Activated CD8-positive, alpha-beta memory T cell treated with anti-CD3 and anti-CD28 coated beads for 4 hours (primary cell): ENCODE results near the gene LTBP1.
"Not testable (repeated sequence)": the region's sequence is repeated elsewhere in the genome, so short reads cannot be mapped to it uniquely, and the experiment has no call there.

Experiments
- DNase-seq, 2 donors: peaks; one replicate each; pipeline ENCODE4 v3.0.0-alpha.2; 2020; ENCODE audit warnings: low read depth in 2 of 2

LTBP1 gene

GRCh38 chr2:33380001-33380609 is 433.4 kb downstream of the LTBP1 start:
- DNase-seq, result no peak

DNA sequence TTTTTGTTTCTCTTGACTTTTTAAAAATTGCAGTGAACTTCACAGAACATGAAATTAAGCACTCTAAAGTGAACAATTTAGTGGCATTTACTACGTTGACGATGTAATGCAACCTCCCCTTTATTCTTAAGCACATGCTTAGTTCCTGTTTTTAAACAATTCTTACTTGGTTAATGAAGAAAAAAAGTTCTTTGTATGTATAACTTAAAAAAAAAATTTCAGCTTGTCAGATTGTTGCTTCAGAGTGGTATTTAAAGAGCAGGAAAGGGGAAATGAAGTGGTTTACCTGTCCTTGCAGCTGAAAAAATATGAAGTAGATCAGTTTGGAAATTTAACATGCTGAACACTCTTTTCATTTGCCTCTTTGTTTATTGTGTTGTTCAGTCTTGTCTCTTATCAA is 434.0 kb downstream of the LTBP1 start:
- DNase-seq, result no peak

GRCh38 chr2:33381301-33381858 is 434.6 kb downstream of the LTBP1 start:
- no peak for DNase-seq

GRCh38 chr2:33383855-33384598 is 437.3 kb downstream of the LTBP1 start:
- DNase-seq, result no peak

- DNase-seq, result no peak
Measured at GRCh38 chr2:33384599-33384961, 437.8 kb downstream of the LTBP1 start.

DNA sequence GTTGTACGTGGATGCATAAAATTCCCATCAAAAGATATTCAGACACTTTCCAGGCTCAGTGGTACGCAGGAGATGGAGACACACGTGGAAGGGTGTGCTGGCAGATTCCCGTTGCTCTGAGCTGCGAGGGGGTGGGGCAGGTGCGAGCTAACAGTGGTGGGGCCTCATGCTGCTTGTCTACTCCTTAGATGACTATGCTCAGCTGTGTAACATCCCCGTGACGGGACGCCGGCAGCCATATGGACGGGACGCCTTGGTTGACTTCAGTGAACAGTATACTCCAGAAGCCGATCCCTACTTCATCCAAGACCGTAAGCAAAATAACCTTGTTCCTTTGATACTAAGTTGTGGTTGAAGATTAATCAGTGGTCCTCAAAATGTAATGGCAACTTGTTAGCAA is 442.2 kb downstream of the LTBP1 start:
- DNase-seq, result no peak

DNA sequence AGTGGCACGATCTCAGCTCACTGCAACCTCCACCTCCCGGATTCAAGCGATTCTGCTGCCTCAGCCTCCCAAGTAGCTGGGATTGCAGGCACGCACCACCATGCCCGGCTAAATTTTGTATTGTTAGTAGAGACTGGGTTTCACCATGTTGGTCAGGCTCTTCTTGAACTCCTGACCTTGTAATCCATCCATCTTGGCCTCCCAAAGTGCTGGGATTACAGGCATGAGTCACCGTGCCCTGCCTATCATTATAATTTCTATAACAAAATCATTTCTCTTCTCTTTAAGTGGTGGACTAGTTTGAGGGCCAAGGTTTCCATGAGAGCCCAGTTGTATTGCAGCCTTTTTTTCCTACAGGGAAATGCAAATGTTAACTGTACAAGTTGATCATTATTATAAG is 442.9 kb downstream of the LTBP1 start:
- not testable (repeated sequence) for DNase-seq

DNA sequence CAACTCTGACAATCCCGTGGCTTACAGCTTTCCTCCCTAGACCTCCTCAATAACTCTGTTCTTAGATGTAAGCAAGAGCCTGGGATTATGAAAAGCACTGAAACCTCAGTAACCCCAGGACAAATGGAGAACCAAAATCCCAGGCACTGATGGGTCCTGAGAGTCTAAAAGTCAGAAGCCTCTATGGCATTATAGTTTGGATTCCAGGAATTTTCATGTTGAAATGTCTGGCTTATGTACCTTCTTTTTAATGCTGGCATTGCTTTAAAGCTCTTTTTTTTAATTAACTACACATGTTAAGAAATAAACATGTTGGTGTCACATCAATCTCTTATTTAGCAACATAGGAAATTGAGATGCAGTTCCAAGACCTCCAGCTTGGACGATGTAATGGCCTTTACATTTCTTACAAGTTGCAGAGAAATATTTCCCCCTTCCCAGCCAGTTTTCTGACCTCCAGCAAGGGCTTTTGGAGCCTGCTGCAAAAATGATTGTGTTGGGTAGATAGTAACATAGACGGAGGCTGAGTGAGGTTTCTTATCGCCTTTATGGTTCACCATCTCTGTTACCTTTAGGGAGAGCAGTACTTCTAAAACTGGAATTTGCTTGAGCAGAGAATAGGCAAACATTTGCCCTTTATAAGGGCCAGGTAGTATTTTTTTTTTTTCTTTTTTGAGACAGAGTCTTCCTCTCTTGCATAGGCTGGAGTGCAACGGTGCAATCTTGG is 444.9 kb downstream of the LTBP1 start:
- DNase-seq, result no peak

DNA sequence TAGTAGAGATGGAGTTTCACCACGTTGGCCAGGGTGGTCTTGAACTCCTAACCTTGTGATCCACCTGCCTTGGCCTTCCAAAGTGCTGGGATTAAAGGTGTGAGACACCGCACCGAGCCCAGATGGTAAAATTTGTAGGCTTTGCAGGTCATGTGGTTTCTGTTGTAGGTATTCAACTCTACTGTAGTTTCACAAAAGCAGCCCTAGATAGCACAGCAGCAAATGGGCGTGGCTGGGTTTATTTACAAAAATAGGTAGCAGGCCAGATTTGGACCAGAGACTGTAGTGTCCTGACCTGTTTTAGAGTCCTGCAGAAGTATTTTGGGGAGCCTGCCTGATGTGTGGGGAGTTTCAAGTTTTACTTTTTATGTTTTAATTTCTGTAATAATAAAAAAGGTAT is 445.6 kb downstream of the LTBP1 start:
- no peak for DNase-seq

- DNase-seq, result no peak
Measured at GRCh38 chr2:33395034-33395433, 448.3 kb downstream of the LTBP1 start.

DNA sequence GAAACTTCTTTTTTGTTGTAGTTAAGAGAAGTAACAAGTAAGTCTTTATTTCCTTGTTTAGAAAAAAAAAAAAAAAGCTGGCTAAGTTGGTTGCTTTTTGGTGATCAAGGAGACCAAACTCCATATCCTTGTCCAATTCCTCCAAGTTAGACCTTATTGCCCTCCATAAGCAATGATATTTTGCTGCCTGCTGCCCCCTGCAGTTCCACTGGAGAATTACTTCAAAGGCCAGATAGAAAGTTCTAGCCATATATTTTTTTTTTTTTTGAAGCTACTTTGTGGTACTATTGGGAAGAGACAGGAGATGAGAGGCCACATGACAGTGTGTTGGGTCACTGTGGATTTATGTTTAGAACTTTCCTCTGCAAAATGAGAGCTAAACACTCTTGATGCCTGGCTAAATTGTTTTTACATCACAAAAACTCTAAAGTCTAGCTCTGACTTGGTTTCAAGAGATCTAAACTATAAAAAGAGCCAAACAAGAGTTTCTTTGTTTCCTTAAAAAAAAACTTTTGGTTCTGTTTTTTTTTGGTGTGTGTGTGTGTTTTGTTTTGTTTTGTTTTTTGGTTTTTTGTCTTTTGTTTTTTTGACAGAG is 449.0 kb downstream of the LTBP1 start:
- DNase-seq, result no peak

DNA sequence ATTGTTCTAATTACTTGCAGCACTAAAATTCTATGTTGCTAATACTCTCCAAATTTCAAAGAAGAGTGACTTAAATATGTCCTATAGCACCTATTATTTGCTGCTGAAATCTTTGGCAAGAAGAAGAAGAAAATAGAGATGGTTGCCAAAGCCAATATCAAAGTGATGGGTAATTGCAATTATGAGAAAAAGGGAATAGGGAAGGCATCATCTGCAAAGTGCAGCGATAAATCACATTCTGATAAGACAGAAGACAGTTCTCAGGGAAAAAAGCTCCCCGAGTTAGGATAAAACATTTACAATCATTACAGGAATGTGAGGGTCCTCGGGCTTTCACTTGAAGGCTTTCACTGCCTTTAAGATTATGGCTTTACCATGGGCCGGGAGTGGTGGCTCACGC is 457.6 kb downstream of the LTBP1 start:
- no peak for DNase-seq

- no peak for DNase-seq
Measured at GRCh38 chr2:33406622-33407021, 459.9 kb downstream of the LTBP1 start.

DNA sequence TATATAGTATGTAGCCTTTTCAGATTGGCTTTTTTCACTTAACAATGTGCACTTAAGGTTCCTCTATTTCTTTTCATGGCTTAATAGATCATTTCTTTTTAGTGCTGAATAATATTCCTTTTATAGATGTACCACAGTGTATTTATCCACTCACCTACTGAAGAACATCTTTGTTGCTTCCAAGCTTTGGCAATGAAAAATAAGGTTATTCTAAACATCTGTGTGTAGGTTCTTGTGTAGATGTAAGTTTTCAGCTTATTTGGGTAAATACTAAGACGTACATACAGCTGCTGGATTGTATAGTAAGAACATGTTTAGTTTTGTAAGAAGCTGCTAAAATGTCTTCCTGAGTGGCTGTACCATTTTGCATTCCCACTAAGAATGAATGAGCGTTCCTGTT is 461.4 kb downstream of the LTBP1 start:
- DNase-seq, result no peak

DNA sequence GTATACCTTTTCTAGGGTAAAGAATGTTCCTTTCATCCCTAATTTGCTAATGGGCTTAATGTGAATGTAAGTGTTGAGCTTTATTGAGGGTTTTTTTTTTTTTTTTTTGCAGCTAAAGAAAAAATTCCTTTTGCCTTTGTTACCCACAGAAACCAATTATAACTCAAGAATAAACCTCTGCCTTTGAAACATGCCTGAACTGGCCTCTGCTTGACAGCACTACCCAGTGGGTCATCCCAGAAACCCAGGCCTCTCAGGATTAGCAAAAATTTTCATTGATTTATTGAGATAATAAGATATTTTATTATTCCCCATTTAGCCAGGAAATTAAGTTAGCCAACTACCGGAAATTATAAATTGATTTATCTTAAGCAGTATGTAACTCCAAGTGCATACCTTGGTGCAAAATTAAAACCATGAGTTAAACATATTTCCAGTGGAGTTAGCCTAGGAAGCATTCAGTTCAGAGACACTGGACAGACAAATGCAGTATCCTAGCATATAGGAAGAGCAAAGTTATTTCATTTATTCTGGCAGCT is 462.7 kb downstream of the LTBP1 start:
- no peak for DNase-seq

DNA sequence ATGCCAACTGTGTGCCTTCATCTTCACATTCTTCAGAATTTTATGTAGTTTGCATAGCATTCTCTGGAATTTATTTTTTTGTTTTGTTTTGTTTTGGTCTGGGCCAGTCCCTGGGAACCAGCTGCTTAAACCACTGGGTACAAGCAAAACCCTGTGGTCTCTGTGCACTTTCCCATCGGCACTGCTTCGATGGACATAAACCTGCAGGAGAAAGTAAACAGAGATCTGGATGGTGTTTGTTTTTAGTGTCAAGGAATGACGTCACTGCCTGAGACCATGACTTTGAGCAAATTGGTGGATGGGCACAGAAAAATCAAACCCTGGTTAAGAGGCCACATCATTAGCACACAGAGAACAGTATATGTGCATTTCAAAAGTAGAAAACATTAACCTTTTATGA is 465.0 kb downstream of the LTBP1 start:
- no peak for DNase-seq

DNA sequence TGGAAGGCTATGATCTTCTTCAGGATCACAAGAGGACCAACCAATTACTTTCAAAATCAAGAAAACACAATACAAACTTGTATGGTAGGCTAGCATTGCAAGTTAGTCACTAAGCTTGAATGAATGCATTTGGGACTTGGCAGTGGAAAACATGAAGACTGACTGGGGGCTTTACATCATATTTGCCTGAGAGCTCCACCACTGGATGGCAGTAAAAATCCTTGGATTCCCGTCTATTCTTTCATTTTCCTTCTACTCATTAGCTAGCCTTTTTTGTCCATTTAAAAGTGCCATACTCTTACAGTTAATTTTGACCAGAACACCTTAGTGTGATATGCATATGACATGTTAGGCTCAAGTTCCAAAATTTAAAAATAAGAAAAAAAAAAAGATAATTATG is 466.2 kb downstream of the LTBP1 start:
- DNase-seq, result no peak

DNA sequence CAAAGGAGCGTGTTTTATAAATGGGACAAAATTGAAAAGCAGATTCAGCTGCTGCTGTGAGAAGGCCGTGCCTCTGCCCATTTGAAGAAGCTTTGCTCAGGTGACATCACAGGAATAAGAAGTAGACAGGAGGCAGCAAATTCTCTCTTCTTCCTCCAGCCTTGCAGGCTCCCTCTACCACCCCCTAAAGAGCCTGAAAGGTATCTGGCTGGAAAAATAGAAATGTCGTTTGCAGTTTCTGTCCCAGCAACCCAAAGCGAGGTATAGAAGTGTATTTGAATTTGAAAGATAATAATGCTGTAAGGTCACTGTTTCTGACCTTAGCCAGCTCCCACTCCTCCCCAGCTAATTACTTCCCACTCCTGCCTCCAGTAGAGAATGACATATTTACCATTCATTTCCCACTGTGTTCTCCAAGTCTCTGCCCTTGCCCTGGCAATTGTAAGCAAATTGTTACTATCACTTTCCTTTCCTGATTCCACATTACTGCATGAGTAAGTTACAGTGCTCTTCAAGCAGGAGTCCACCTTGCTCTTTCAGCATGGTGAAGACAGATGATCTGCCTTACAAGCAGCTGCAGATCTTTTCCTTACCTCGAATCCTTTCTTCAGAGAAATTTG is 472.9 kb downstream of the LTBP1 start:
- no peak for DNase-seq

- DNase-seq, result no peak
Measured at GRCh38 chr2:33420726-33421125, 474.0 kb downstream of the LTBP1 start.

DNA sequence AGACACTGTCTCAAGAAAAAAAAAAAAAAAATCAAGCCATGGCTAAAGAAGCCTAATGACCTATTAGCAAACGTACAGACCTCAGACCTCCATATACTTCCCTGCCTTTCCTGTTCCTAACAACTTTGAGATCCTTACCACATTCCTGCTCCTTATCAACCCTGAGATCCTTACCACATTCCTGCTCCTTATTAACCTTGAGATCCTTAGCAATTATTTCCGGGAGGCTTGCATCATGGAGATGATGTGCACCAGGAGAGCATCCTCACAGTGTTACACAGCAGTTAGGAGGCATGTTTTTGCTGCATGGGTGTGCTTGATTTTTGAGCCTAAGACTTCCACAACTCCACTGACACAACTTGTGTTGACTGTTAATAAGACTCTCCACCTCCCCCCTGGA is 475.1 kb downstream of the LTBP1 start:
- no peak for DNase-seq

- DNase-seq, result no peak
Measured at GRCh38 chr2:33425161-33425560, 478.4 kb downstream of the LTBP1 start.

GRCh38 chr2:33425586-33426031 is 478.9 kb downstream of the LTBP1 start:
- DNase-seq, result no peak
